Kidney (tissue), 14 donors: ENCODE measurements around the gene PAXX. TPM values are rescaled to one million over a fixed set of nuclear protein-coding genes. Genes with fewer than 3 reads are reported as not detected.

Experiments used
- DNase-seq, 5 donors: peaks; one replicate each; pipeline ENCODE4 v3.0.0-alpha.2; 2013 to 2020
- FAIRE-seq: peaks from 2 replicates; lab custom pipeline; 2012; peaks lifted over from hg19 to GRCh38; lab: Jason Lieb, UNC
- H3K27ac ChIP-seq, 2 donors: one replicate each; pipeline ENCODE4 v1.7.0; 2013; ENCODE audit warnings: low read depth in 2 of 2, low read length in 2 of 2, inconsistent platforms in 1 of 2
- H3K27me3 ChIP-seq: one replicate; pipeline ENCODE4 v1.7.1; 2013; ENCODE audit warnings: low read length, inconsistent platforms; ENCODE audit not compliant: control insufficient read depth, insufficient read depth
- H3K36me3 ChIP-seq, 3 donors: one replicate each; pipeline versions ENCODE4 v1.7.0 to v1.7.1; 2013; ENCODE audit warnings: low read length in 3 of 3, control low read depth in 1 of 3, inconsistent platforms in 1 of 3; ENCODE audit not compliant: insufficient read depth in 3 of 3, control insufficient read depth in 2 of 3
- H3K4me1 ChIP-seq, 3 donors: one replicate each; pipeline versions ENCODE4 v1.7.0 to v1.7.1; 2013; ENCODE audit warnings: low read length in 3 of 3, inconsistent platforms in 1 of 3, low read depth in 1 of 3; ENCODE audit not compliant: control insufficient read depth in 2 of 3, insufficient read depth in 2 of 3
- H3K4me3 ChIP-seq, 3 donors: one replicate each; pipeline versions ENCODE4 v1.7.0 to v1.8.1; 2013; ENCODE audit warnings: low read length in 3 of 3, control low read depth in 1 of 3, inconsistent platforms in 1 of 3
- H3K9ac ChIP-seq, 3 donors: one replicate each; pipeline versions ENCODE4 v1.7.0 to v1.7.1; 2013; ENCODE audit warnings: low read length in 3 of 3, control low read depth in 1 of 3, inconsistent platforms in 1 of 3
- H3K9me3 ChIP-seq, 3 donors: one replicate each; pipeline versions ENCODE4 v1.7.0 to v1.7.1; 2013; ENCODE audit warnings: low read length in 3 of 3, control low read depth in 1 of 3, inconsistent platforms in 1 of 3; ENCODE audit not compliant: control insufficient read depth in 2 of 3, insufficient read depth in 1 of 3
- CTCF ChIP-seq: IDR thresholded peaks from 3 replicates; pipeline ENCODE4 v1.5.1; 2012; ENCODE audit warnings: mild to moderate bottlenecking, moderate library complexity, borderline replicate concordance; ENCODE audit not compliant: insufficient read depth; ENCODE audit errors: extremely low read depth
- intact Hi-C: fragments of 100-400 bp; cut with DNase I; formaldehyde crosslinking; loops from one replicate; pipeline ENCODE4 v1.11.1; 2022
- polyA plus RNA-seq: library from polyadenylated mRNA; stranded (reverse); fragments of 350-450 nt; fragmentation: Illumina TruSeq; extraction: RNeasy Lipid Tissue Mini Kit (QIAGEN cat#74804); gene quantifications from one replicate; pipeline ENCODE4 v1.2.3, GENCODE V29; 2014; ENCODE audit warnings: low read depth, low replicate concordance; ENCODE audit not compliant: insufficient read depth
- total RNA-seq: library from RNA; stranded (reverse); fragmentation: NEBNext Ultra II Directional; extraction: Animal tissue kit (Norgen Biotek cat#: 25700); gene quantifications from one replicate; pipeline ENCODE4 v1.2.1, GENCODE V29; 2021
- donor health status: control.
- donor health status: control.
- donor health status: control.
- donor health status: control.
- donor health status: control.
- donor health status: DM: yes; HTN: yes; CAD: no.
- donor health status: Normal renal cell carcinoma (clear cell type).

PAXX gene
- total and polyA plus RNA-seq, 2 donors from 2014 or later = 54.2 to 80.9 TPM

GRCh38 chr9:136943291-136944211 lies 48.7 kb upstream of the PAXX start:
- no peak for FAIRE-seq
- no peaks in the 10 kb centered on the region for H3K9me3 ChIP-seq
- DNase-seq = peak in 1 of 5 donors; percentile 90
- H3K9ac ChIP-seq = peak overlapping the region in 2 of 3 donors; percentile 50 to 67
- no peak for TF ChIP-seq CTCF
- H3K4me3 ChIP-seq = peak overlapping the region; percentile 30 to 84 (median 63)
- intact Hi-C loops = loop anchor here (10.0 kb wide), 2 partner anchors 99 to 149 kb away; partner anchors contain the start of genes AJM1, CCDC183, PHPT1 and TMEM141
- peak overlapping the region; percentile 68 to 83 for H3K27ac ChIP-seq
- H3K27me3 ChIP-seq = no peaks in the 10 kb centered on the region
- H3K4me1 ChIP-seq = peaks cover 0 to 16% (median 4%) of the 10 kb centered on the region in 3 donors
- peaks cover 0 to 23% (median 7%) of the 10 kb centered on the region in 3 donors for H3K36me3 ChIP-seq

GRCh38 chr9:136944212-136944518 lies 48.1 kb upstream of the PAXX start:
- Histone ChIP-seq H3K4me1 (peaks cover 0 to 18% (median 9%) of the 10 kb centered on the region in 3 donors), H3K9ac (peak overlapping the region in 1 of 3 donors; percentile 67), H3K4me3 (peak overlapping the region; percentile 30 to 84 (median 63)), H3K36me3 (peaks cover 0 to 23% (median 7%) of the 10 kb centered on the region in 3 donors), H3K27ac (peak overlapping the region; percentile 68 to 83), H3K9me3 (no peaks in the 10 kb centered on the region), H3K27me3 (no peaks in the 10 kb centered on the region)
- DNase-seq (peak in 1 of 5 donors; percentile 80), FAIRE-seq (no peak)
- intact Hi-C loops = loop anchor here (10.0 kb wide), 2 partner anchors 99 to 149 kb away; partner anchors contain the start of genes AJM1, CCDC183, PHPT1 and TMEM141
- TF ChIP-seq CTCF = no peak

GRCh38 chr9:136944519-136945332 lies 47.5 kb upstream of the PAXX start, which contains the start of the genes C8G and FBXW5:
Gene C8G (plus strand): TSS chr9:136945243. CDS start chr9:136945321, 78 bp downstream.
Gene FBXW5 (minus strand): TSS chr9:136944738. CDS start chr9:136944083, 655 bp downstream.
- Histone ChIP-seq H3K9ac (peak within 1 kb of the TSS in 2 of 3 donors; percentile 50 to 67), H3K4me1 (peaks cover 0 to 18% (median 9%) of the 10 kb centered on the region in 3 donors), H3K27ac (peak within 1 kb of the TSS; percentile 68 to 83), H3K36me3 (peaks cover 0 to 22% (median 7%) of the 10 kb centered on the region in 3 donors), H3K9me3 (no peaks in the 10 kb centered on the region), H3K27me3 (no peaks in the 10 kb centered on the region), H3K4me3 (peak within 1 kb of the TSS; percentile 30 to 84 (median 63))
- no peak for FAIRE-seq
- peak; percentile 96 to 99 (median 97) for DNase-seq
- TF ChIP-seq CTCF = peak; percentile 96
- intact Hi-C loops = loop anchor here (10.0 kb wide), 2 partner anchors 100 to 150 kb away; partner anchors contain the start of genes AJM1, CCDC183, PHPT1 and TMEM141
